Stomach (tissue), 9 donors: ENCODE data around the gene NOXO1. TPM values are rescaled to one million over a fixed set of nuclear protein-coding genes. Genes with fewer than 3 reads are reported as not detected.

ENCODE experiments used
- DNase-seq, 2 donors: peaks; one replicate each; pipeline versions ENCODE4 v3.0.0 to v3.0.0-alpha.2; 2013 to 2019
- H3K27ac ChIP-seq, 5 donors: fragments of 200-600 bp in 4 of 5; sonication (generic) in 4 of 5; one replicate each; pipeline ENCODE4 v1.5.1; 2013 to 2019; ENCODE audit warnings: mild to moderate bottlenecking in 1 of 5, moderate library complexity in 1 of 5
- H3K27me3 ChIP-seq, 3 donors: fragments of 200-600 bp; sonication (generic); one replicate each; pipeline ENCODE4 v1.5.1; 2017 to 2019; ENCODE audit warnings: mixed run types in 1 of 3
- H3K36me3 ChIP-seq, 4 donors: fragments of 200-600 bp; sonication (generic); 1 replicate in 3 of 4; 2 replicates in 1 of 4; pipeline ENCODE4 v1.5.1; 2016 to 2019
- H3K4me1 ChIP-seq, 4 donors: fragments of 200-600 bp; sonication (generic); one replicate each; pipeline ENCODE4 v1.5.1; 2016 to 2019
- H3K4me3 ChIP-seq, 4 donors: fragments of 200-600 bp; sonication (generic) in 3 of 4; one replicate each; pipeline ENCODE4 v1.5.1; 2016 to 2019; ENCODE audit warnings: mild to moderate bottlenecking in 1 of 4
- H3K9me3 ChIP-seq, 4 donors: fragments of 200-600 bp; sonication (generic); one replicate each; pipeline ENCODE4 v1.5.1; 2016 to 2019
- CTCF ChIP-seq, 7 experiments: fragments of 450-650 bp in 4 of 7; fragments of 200-600 bp in 3 of 7; sonication (generic) in 3 of 7; IDR thresholded peaks; one replicate each; pipeline ENCODE4 v1.5.1; 2016 to 2019; ENCODE audit warnings: antibody characterized with exemption in 7 of 7, control low read depth in 2 of 7, mild to moderate bottlenecking in 1 of 7
- EP300 ChIP-seq: sonication (generic); formaldehyde crosslinking; IDR thresholded peaks from one replicate; pipeline ENCODE4 v1.6.1; 2017; ENCODE audit warnings: antibody characterized with exemption
- POLR2A ChIP-seq, 4 donors: fragments of 450-650 bp; IDR thresholded peaks; one replicate each; pipeline ENCODE4 v1.6.1; 2016; ENCODE audit warnings: antibody characterized with exemption in 4 of 4, control low read depth in 2 of 4, mild to moderate bottlenecking in 1 of 4, moderate library complexity in 1 of 4
- POLR2AphosphoS5 ChIP-seq, 3 donors: sonication (generic); formaldehyde crosslinking; IDR thresholded peaks; one replicate each; pipeline ENCODE4 v1.6.1; 2016; ENCODE audit warnings: antibody characterized with exemption in 3 of 3
- WGBS, 5 donors: extraction: QIAGEN DNeasy Blood & Tissue Kit in 3 of 5; methylation state at CpG; one replicate each; pipeline versions ENCODE4 v1.1.5 to v1.1.7; 2013 to 2018; 5-methylcytosine and 5-hydroxymethylcytosine counted together
- intact Hi-C: fragments of 100-400 bp; cut with DNase I; formaldehyde crosslinking; loops from one replicate; pipeline ENCODE4 v1.15.1; 2023; ENCODE audit warnings: low total_unique reads
- polyA plus RNA-seq, 3 donors: library from polyadenylated mRNA; stranded (reverse); fragments of 200-250 nt; gene quantifications; one replicate each; pipeline ENCODE4 v1.2.3, GENCODE V29; 2013
- total RNA-seq, 5 donors: library from RNA; depleted of rRNA; stranded (reverse); fragments of >200 nt; gene quantifications; one replicate each; pipeline versions ENCODE4 v1.1.0 to v1.2.3, GENCODE V29; 2014 to 2016
- donor health status: healthy with polysubstance abuse.
- donor health status: Bipolar disorder and iron deficiency.
- donor health status: healthy.

The NOXO1 gene
- total and polyA plus RNA-seq, 8 donors, result 1.2 to 58.2 (median 3.0) TPM; not detected in 4

GRCh38 chr16:1947369-1947670, 33.9 kb downstream of the NOXO1 start:
- Histone ChIP-seq H3K27ac (no peak overlapping the region), H3K27me3 (no peaks in the 10 kb centered on the region), H3K4me1 (peaks cover 3 to 14% (median 10%) of the 10 kb centered on the region in 4 donors), H3K36me3 (no peaks in the 10 kb centered on the region), H3K9me3 (no peaks in the 10 kb centered on the region), H3K4me3 (no peak overlapping the region)
- 80 to 92% (median 88%) methylated on average over 4 to 9 of the region's 9 CpGs for WGBS, 5 donors
- TF ChIP-seq CTCF (IDR thresholded peaks at IDR 0.05), result no peak
- no peak for TF ChIP-seq POLR2AphosphoS5 (IDR thresholded peaks at IDR 0.05)
- TF ChIP-seq EP300, result no peak
- no peak for TF ChIP-seq POLR2A (IDR thresholded peaks at IDR 0.05)
- intact Hi-C loops, result no loop called here
- DNase-seq, result no peak

- no peaks in the 10 kb centered on the region for H3K36me3 ChIP-seq
- 77 to 86% (median 85%) methylated on average over 18 to 38 of the region's 38 CpGs for WGBS, 5 donors
- intact Hi-C loops, result no loop called here
- H3K27ac ChIP-seq, result no peak overlapping the region
- TF ChIP-seq POLR2AphosphoS5 (IDR thresholded peaks at IDR 0.05) (no peak), CTCF (IDR thresholded peaks at IDR 0.05) (no peak), POLR2A (IDR thresholded peaks at IDR 0.05) (no peak), EP300 (no peak)
- peaks cover 9 to 20% (median 16%) of the 10 kb centered on the region in 4 donors for H3K4me1 ChIP-seq
- H3K27me3 ChIP-seq, result no peaks in the 10 kb centered on the region
- H3K4me3 ChIP-seq, result no peak overlapping the region
- no peaks in the 10 kb centered on the region for H3K9me3 ChIP-seq
- no peak for DNase-seq
These were observed 34.5 kb downstream of the NOXO1 start for GRCh38 chr16:1946495-1947368.

DNA sequence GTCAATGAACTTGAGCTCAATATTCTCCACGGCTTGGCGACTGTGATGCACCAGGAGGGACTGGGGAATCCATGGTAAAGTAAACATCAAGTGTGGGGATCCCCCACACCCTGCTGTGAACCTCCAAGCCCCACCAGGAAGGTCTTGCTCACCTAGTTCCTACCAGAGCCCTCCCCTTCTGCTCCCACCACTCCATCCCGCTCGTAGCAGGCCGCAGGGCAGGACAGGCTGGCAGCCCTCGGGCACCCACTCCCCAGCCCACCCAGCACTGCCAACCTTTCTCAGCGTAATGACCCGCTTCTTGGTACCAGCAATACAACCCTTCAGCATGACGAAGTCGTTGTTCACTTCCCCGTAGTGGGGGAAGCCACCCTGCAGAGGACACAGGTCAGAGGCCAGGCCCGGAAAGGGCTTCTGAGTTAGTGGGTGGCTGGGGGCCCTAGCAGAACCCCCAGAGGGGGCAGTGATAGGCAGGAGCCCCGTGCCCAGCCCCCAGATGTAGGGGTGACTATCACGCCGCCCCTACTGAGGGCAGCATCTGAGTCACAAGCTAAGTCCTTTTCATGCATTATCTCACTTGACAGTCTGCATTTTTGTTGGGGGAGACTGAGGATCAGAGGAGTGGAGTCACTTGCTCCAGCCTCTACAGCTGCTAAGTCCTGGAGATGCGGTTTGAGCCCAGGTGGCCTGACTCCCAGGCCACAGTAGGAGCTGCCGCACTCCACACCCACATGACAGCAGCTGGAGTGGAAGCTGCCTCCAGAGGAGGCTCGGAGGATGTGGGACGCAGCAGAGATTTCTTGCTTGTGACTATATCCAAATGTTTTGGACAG, 35.5 kb downstream of the NOXO1 start:
- H3K36me3 ChIP-seq, result peaks cover 2 to 5% (median 5%) of the 10 kb centered on the region in 4 donors
- WGBS, 5 donors, result 81 to 87% (median 85%) methylated on average over 19 of the region's 19 CpGs
- peaks cover 18 to 30% (median 25%) of the 10 kb centered on the region in 4 donors for H3K4me1 ChIP-seq
- H3K9me3 ChIP-seq, result no peaks in the 10 kb centered on the region
- intact Hi-C loops, result no loop called here
- no peaks in the 10 kb centered on the region for H3K27me3 ChIP-seq
- TF ChIP-seq POLR2AphosphoS5 (IDR thresholded peaks at IDR 0.05), result no peak
- TF ChIP-seq CTCF (IDR thresholded peaks at IDR 0.05), result no peak
- no peak for TF ChIP-seq EP300
- TF ChIP-seq POLR2A (IDR thresholded peaks at IDR 0.05), result no peak
- no peak overlapping the region for H3K4me3 ChIP-seq
- H3K27ac ChIP-seq, result no peak overlapping the region
- DNase-seq, result no peak

- Histone ChIP-seq H3K27ac (no peak overlapping the region), H3K4me1 (peaks cover 19 to 39% (median 29%) of the 10 kb centered on the region in 4 donors), H3K4me3 (no peak overlapping the region), H3K9me3 (no peaks in the 10 kb centered on the region), H3K36me3 (peaks cover 11 to 16% (median 15%) of the 10 kb centered on the region in 4 donors), H3K27me3 (no peaks in the 10 kb centered on the region)
- intact Hi-C loops, result no loop called here
- DNase-seq, result no peak
- 92 to 95% (median 93%) methylated on average over 21 of the region's 21 CpGs for WGBS, 5 donors
- TF ChIP-seq POLR2A (IDR thresholded peaks at IDR 0.05) (no peak), EP300 (no peak), CTCF (IDR thresholded peaks at IDR 0.05) (no peak)
These were observed 36.6 kb downstream of the NOXO1 start for GRCh38 chr16:1944612-1945199.
